HG03139 (cell line): ENCODE data around the gene SLC41A3.

Experiments
- ATAC-seq: cut with Tn5 transposase; IDR thresholded peaks from one replicate; pipeline ENCODE4 v1.9.1; 2021; ENCODE audit not compliant: unreplicated experiment

SLC41A3 gene

GRCh38 chr3:126121074-126121473, 37.1 kb upstream of the SLC41A3 start:
- no peak for ATAC-seq

- no peak for ATAC-seq
Observed at GRCh38 chr3:126119976-126120375, 36.1 kb upstream of the SLC41A3 start.

- ATAC-seq, result no peak
Observed at GRCh38 chr3:126119008-126119675, 35.2 kb upstream of the SLC41A3 start.

- ATAC-seq, result no peak
Observed at GRCh38 chr3:126118591-126118990, 34.7 kb upstream of the SLC41A3 start.

- ATAC-seq, result no peak
Observed at GRCh38 chr3:126117786-126118185, 33.9 kb upstream of the SLC41A3 start.

- no peak for ATAC-seq
Observed at GRCh38 chr3:126117212-126117611, 33.3 kb upstream of the SLC41A3 start.

GRCh38 chr3:126116526-126116925, 32.6 kb upstream of the SLC41A3 start:
- no peak for ATAC-seq

GRCh38 chr3:126114443-126115386, 30.8 kb upstream of the SLC41A3 start:
- ATAC-seq, result no peak

GRCh38 chr3:126113733-126114442, 30.0 kb upstream of the SLC41A3 start:
- ATAC-seq, result no peak

GRCh38 chr3:126113238-126113555, 29.3 kb upstream of the SLC41A3 start:
- ATAC-seq, result no peak

GRCh38 chr3:126112531-126113237, 28.8 kb upstream of the SLC41A3 start:
- no peak for ATAC-seq

- ATAC-seq, result no peak
Observed at GRCh38 chr3:126111566-126112475, 27.9 kb upstream of the SLC41A3 start.

GRCh38 chr3:126111126-126111551, 27.2 kb upstream of the SLC41A3 start:
- ATAC-seq, result no peak

- no peak for ATAC-seq
Observed at GRCh38 chr3:126110431-126111125, 26.7 kb upstream of the SLC41A3 start.

- ATAC-seq, result no peak
Observed at GRCh38 chr3:126109880-126110235, 25.9 kb upstream of the SLC41A3 start.

- no peak for ATAC-seq
Observed at GRCh38 chr3:126109146-126109879, 25.4 kb upstream of the SLC41A3 start.

- no peak for ATAC-seq
Observed at GRCh38 chr3:126108676-126109050, 24.7 kb upstream of the SLC41A3 start.

- ATAC-seq, result no peak
Observed at GRCh38 chr3:126107957-126108675, 24.2 kb upstream of the SLC41A3 start.
